Measurements from ENCODE around the gene CDKL1. TPM values are rescaled to one million over a fixed set of nuclear protein-coding genes. Genes with fewer than 3 reads are reported as not detected.
"Not testable (repeated sequence)": the region's sequence is repeated elsewhere in the genome, so short reads cannot be mapped to it uniquely, and the experiment has no call there.

The CDKL1 gene
- total and polyA plus RNA-seq, 7 donors, result 0.46 to 4.5 (median 2.0) TPM

GRCh38 chr14:50357753-50358395 lies 38.8 kb downstream of the CDKL1 start:
- H3K27me3 ChIP-seq (ENCODE audit: insufficient read depth in 3 of 3, low read length in 2 of 3), result no peaks in the 10 kb centered on the region
- no peaks in the 10 kb centered on the region for H3K9me3 ChIP-seq
- ATAC-seq (no peak), DNase-seq (no peak)
- intact Hi-C loops (cut with DNase I), result no loop called here
- no peak overlapping the region for H3K4me3 ChIP-seq
- no peak overlapping the region for H3K27ac ChIP-seq
- H3K36me3 ChIP-seq (ENCODE audit: insufficient read depth in 1 of 2, low read depth in 1 of 2), result no peaks in the 10 kb centered on the region
- no peaks in the 10 kb centered on the region for H3K4me1 ChIP-seq
- 73 to 83% (median 82%) methylated on average over 4 of the region's 4 CpGs for WGBS, 3 donors
- TF ChIP-seq, protein P1, sequence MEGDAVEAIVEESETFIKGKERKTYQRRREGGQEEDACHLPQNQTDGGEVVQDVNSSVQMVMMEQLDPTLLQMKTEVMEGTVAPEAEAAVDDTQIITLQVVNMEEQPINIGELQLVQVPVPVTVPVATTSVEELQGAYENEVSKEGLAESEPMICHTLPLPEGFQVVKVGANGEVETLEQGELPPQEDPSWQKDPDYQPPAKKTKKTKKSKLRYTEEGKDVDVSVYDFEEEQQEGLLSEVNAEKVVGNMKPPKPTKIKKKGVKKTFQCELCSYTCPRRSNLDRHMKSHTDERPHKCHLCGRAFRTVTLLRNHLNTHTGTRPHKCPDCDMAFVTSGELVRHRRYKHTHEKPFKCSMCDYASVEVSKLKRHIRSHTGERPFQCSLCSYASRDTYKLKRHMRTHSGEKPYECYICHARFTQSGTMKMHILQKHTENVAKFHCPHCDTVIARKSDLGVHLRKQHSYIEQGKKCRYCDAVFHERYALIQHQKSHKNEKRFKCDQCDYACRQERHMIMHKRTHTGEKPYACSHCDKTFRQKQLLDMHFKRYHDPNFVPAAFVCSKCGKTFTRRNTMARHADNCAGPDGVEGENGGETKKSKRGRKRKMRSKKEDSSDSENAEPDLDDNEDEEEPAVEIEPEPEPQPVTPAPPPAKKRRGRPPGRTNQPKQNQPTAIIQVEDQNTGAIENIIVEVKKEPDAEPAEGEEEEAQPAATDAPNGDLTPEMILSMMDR (IDR thresholded peaks at IDR 0.05), result no peak

DNA sequence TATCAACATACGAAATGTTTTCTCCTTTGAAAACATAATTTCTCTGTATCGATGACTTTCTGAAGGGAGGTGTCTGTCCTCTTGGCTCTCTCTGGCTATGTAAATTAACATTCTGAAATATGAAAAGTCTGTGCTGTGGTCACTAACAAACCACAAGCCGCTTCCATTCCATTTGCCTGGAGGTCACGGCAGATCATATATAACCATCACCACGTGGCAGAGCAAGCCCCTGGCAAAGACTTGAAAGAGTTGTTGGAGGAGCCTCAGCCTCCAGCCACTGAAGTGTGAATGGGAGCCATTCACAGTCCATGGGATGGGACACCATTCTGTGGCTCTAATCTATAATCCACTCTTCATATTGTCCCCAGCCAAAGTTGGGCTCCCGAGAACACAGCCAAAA lies 39.6 kb downstream of the CDKL1 start:
- Histone ChIP-seq H3K27me3 (ENCODE audit: insufficient read depth in 3 of 3, low read length in 2 of 3) (no peaks in the 10 kb centered on the region), H3K36me3 (ENCODE audit: insufficient read depth in 1 of 2, low read depth in 1 of 2) (no peaks in the 10 kb centered on the region), H3K4me1 (no peaks in the 10 kb centered on the region), H3K4me3 (no peak overlapping the region), H3K9me3 (no peaks in the 10 kb centered on the region), H3K27ac (no peak overlapping the region)
- 69 to 82% (median 80%) methylated on average over 6 of the region's 6 CpGs for WGBS, 3 donors
- DNase-seq (no peak), ATAC-seq (no peak)
- TF ChIP-seq, protein P1 (IDR thresholded peaks at IDR 0.05), result no peak
- intact Hi-C loops (cut with DNase I), result no loop called here

GRCh38 chr14:50356283-50356682 lies 40.4 kb downstream of the CDKL1 start:
- H3K9me3 ChIP-seq; intact Hi-C loops (cut with DNase I); H3K36me3 ChIP-seq (ENCODE audit: insufficient read depth in 1 of 2, low read depth in 1 of 2); ATAC-seq; H3K27ac ChIP-seq; DNase-seq; H3K4me3 ChIP-seq; H3K4me1 ChIP-seq; H3K27me3 ChIP-seq (ENCODE audit: insufficient read depth in 3 of 3, low read length in 2 of 3): not testable (repeated sequence)
- 81 to 85% (median 82%) methylated on average over 3 of the region's 3 CpGs for WGBS, 3 donors

DNA sequence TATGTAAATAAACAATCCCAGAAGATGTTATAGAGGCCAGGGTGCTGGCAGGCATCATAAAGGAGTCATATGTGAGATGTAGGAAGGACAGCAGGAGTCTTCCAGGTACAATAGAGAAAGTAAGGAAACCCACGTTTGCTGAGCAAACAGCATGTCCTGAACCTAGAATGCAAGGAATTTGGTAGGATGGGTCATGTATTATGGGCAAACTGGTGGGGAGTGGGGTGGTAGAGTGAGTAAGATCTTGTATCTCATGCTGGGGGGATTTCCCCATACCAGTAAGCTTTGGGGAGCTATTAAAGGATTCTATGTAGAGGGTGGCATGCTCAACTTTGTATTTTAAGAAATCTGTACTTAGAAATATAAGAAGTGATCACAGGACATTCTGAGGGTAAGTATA lies 41.0 kb downstream of the CDKL1 start:
- 95 to 98% (median 95%) methylated on average over 1 of the region's 1 CpG for WGBS, 3 donors
- no peak for DNase-seq
- H3K4me3 ChIP-seq, result no peak overlapping the region
- H3K36me3 ChIP-seq (ENCODE audit: insufficient read depth in 1 of 2, low read depth in 1 of 2), result no peaks in the 10 kb centered on the region
- intact Hi-C loops (cut with DNase I), result no loop called here
- H3K27me3 ChIP-seq (ENCODE audit: insufficient read depth in 3 of 3, low read length in 2 of 3), result no peaks in the 10 kb centered on the region
- no peak for ATAC-seq
- no peaks in the 10 kb centered on the region for H3K4me1 ChIP-seq
- H3K27ac ChIP-seq, result no peak overlapping the region
- TF ChIP-seq, protein P1 (IDR thresholded peaks at IDR 0.05), result no peak
- no peaks in the 10 kb centered on the region for H3K9me3 ChIP-seq

GRCh38 chr14:50354527-50354926 lies 42.2 kb downstream of the CDKL1 start:
- ATAC-seq (no peak), DNase-seq (no peak)
- no peaks in the 10 kb centered on the region for H3K36me3 ChIP-seq (ENCODE audit: insufficient read depth in 1 of 2, low read depth in 1 of 2)
- intact Hi-C loops (cut with DNase I), result no loop called here
- H3K27me3 ChIP-seq (ENCODE audit: insufficient read depth in 3 of 3, low read length in 2 of 3), result no peaks in the 10 kb centered on the region
- WGBS, 3 donors, result 8 to 26% (median 22%) methylated on average over 1 of the region's 1 CpG
- H3K4me1 ChIP-seq, result no peaks in the 10 kb centered on the region
- no peak overlapping the region for H3K4me3 ChIP-seq
- no peak overlapping the region for H3K27ac ChIP-seq
- TF ChIP-seq, protein P1 (IDR thresholded peaks at IDR 0.05), result no peak
- no peaks in the 10 kb centered on the region for H3K9me3 ChIP-seq

All from psoas muscle (tissue), 8 donors.